Calu3 (cell line): ENCODE measurements around the gene CHORDC1. TPM values are rescaled to one million over a fixed set of nuclear protein-coding genes. Genes with fewer than 3 reads are reported as not detected.

Source experiments
- BruUV-seq: library from RNA; stranded (reverse); fragments of 400-500 nt; replicated peaks from 2 replicates; lab custom pipeline; 2021; lab: Mats Ljungman, UMichigan
- CTCF ChIA-PET: fragments of 300-600 bp; sonication (Branson Sonifier 250); formaldehyde crosslinking; loops from one replicate; lab custom pipeline; 2022; ENCODE audit warnings: antibody characterized with exemption; lab: Charles Lee
- DNase-seq: peaks from one replicate; pipeline ENCODE4 v3.0.0; 2022
- H3K27ac Mint-ChIP-seq: one replicate; pipeline ENCODE4 v1.8.0; 2022; ENCODE audit warnings: mixed read lengths; ENCODE audit not compliant: unreplicated experiment
- H3K27me3 Mint-ChIP-seq: one replicate; pipeline ENCODE4 v1.8.0; 2022; ENCODE audit warnings: mixed read lengths; ENCODE audit not compliant: unreplicated experiment
- H3K36me3 Mint-ChIP-seq: one replicate; pipeline ENCODE4 v1.8.0; 2022; ENCODE audit warnings: mild to moderate bottlenecking, moderate library complexity, mixed read lengths; ENCODE audit not compliant: insufficient read depth, unreplicated experiment
- H3K4me1 Mint-ChIP-seq: one replicate; pipeline ENCODE4 v1.8.0; 2022; ENCODE audit warnings: mild to moderate bottlenecking, low read depth, mixed read lengths; ENCODE audit not compliant: unreplicated experiment
- H3K4me3 Mint-ChIP-seq: one replicate; pipeline ENCODE4 v1.8.0; 2022; ENCODE audit warnings: mild to moderate bottlenecking, low read depth, moderate library complexity, mixed read lengths; ENCODE audit not compliant: unreplicated experiment
- H3K9me3 Mint-ChIP-seq: one replicate; pipeline ENCODE4 v1.8.0; 2022; ENCODE audit warnings: low read depth, mixed read lengths; ENCODE audit not compliant: unreplicated experiment
- intact Hi-C: fragments of 100-400 bp; cut with micrococcal nuclease; formaldehyde crosslinking; loops from one replicate; pipeline ENCODE4 v1.10.0; 2022; ENCODE audit not compliant: unreplicated experiment
- total RNA-seq: library from RNA; stranded (reverse); gene quantifications from 2 replicates; pipeline ENCODE4 v1.2.3, GENCODE V29; 2022
- TF ChIP-seq, protein P1 (sequence below): fragments of 200-600 bp; IDR thresholded peaks from one replicate; pipeline ENCODE4 v1.8.0; 2022; ENCODE audit warnings: antibody characterized with exemption; ENCODE audit not compliant: unreplicated experiment

Gene CHORDC1
- total RNA-seq, 1 experiment from 2014 or later = 78.9 TPM

DNA sequence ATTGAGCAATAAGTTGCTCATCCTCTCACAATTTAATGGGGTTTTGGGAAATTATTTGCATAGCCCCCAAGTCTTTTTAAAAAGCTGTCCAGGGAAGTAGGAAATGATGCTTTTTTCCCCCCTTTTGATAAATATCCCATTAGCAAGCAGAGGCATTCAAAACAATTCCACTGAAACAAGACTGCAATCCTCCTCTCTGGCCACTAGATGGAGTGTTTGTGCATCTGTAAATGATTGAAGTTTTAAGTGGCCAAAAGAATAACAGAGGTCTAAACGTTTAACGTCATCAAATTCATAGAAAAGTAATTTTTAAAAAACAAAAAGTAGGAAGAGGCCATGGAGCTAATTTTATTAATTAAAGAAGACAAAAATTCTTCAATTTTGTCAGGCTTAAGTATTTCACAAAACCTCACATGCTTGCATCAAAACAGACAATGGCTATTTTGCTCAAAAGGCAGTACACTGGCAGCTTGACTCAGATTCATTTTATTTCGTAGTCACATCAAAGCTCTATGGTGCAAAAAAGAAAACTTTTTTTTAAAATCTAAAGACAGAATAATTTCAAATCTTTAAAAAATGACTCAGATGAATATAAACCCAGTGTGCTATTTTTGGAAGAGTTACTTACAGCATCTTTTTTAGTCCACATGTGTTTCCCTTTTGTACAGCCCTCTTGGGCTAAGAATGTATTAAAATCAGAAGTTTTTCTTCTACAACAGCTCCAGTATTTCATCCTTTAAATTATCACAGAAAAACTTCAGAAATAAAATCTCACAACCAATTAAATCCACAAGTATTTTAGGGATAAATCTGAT, 17.8 kb downstream of the CHORDC1 start:
- no peaks in the 10 kb centered on the region for H3K4me1 Mint-ChIP-seq
- no peak overlapping the region for H3K4me3 Mint-ChIP-seq
- CTCF ChIA-PET = no interaction called here
- H3K36me3 Mint-ChIP-seq = peaks cover 27% of the 10 kb centered on the region
- no peaks in the 10 kb centered on the region for H3K27me3 Mint-ChIP-seq
- no TSS peak for BruUV-seq
- TF ChIP-seq, protein P1, sequence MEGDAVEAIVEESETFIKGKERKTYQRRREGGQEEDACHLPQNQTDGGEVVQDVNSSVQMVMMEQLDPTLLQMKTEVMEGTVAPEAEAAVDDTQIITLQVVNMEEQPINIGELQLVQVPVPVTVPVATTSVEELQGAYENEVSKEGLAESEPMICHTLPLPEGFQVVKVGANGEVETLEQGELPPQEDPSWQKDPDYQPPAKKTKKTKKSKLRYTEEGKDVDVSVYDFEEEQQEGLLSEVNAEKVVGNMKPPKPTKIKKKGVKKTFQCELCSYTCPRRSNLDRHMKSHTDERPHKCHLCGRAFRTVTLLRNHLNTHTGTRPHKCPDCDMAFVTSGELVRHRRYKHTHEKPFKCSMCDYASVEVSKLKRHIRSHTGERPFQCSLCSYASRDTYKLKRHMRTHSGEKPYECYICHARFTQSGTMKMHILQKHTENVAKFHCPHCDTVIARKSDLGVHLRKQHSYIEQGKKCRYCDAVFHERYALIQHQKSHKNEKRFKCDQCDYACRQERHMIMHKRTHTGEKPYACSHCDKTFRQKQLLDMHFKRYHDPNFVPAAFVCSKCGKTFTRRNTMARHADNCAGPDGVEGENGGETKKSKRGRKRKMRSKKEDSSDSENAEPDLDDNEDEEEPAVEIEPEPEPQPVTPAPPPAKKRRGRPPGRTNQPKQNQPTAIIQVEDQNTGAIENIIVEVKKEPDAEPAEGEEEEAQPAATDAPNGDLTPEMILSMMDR = peak; percentile 43
- intact Hi-C loops = no loop called here
- H3K27ac Mint-ChIP-seq = no peak overlapping the region
- DNase-seq = no peak
- no peaks in the 10 kb centered on the region for H3K9me3 Mint-ChIP-seq

- no TSS peak for BruUV-seq
- intact Hi-C loops = no loop called here
- no peak overlapping the region for H3K27ac Mint-ChIP-seq
- H3K4me3 Mint-ChIP-seq = no peak overlapping the region
- peaks cover 27% of the 10 kb centered on the region for H3K36me3 Mint-ChIP-seq
- TF ChIP-seq, protein P1 = no peak
- H3K27me3 Mint-ChIP-seq = no peaks in the 10 kb centered on the region
- DNase-seq = no peak
- H3K9me3 Mint-ChIP-seq = no peaks in the 10 kb centered on the region
- CTCF ChIA-PET = no interaction called here
- H3K4me1 Mint-ChIP-seq = no peaks in the 10 kb centered on the region
Measured at GRCh38 chr11:90204407-90204806, 18.4 kb downstream of the CHORDC1 start.

GRCh38 chr11:90202342-90202741, 20.5 kb downstream of the CHORDC1 start:
- TF ChIP-seq, protein P1 = no peak
- H3K9me3 Mint-ChIP-seq = no peaks in the 10 kb centered on the region
- CTCF ChIA-PET = no interaction called here
- H3K27ac Mint-ChIP-seq = no peak overlapping the region
- H3K36me3 Mint-ChIP-seq = peaks cover 27% of the 10 kb centered on the region
- BruUV-seq = no TSS peak
- no peak for DNase-seq
- intact Hi-C loops = no loop called here
- no peaks in the 10 kb centered on the region for H3K4me1 Mint-ChIP-seq
- no peak overlapping the region for H3K4me3 Mint-ChIP-seq
- H3K27me3 Mint-ChIP-seq = no peaks in the 10 kb centered on the region

DNA sequence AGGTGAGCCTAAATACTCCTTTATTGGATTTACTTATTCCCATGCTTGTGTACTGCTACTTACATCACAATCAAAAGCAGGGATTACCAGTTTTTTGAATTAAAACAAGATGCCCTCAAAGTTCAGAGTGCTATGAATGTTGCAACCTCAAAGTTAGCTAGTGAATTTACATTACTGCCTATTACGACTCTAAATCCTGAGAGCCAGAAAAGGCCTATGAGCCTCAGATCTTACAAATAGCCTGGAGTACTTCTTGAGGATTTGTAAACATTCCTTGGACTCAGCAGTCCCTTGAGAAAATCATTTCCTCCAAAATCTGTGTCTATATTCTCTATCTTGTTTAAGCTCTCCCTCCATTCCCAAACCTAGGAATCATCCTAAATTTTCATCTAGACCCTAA, 25.5 kb downstream of the CHORDC1 start:
- peak overlapping the region; percentile 41 for H3K27ac Mint-ChIP-seq
- H3K4me1 Mint-ChIP-seq = no peaks in the 10 kb centered on the region
- BruUV-seq = no TSS peak
- CTCF ChIA-PET = no interaction called here
- TF ChIP-seq, protein P1 = no peak
- intact Hi-C loops = no loop called here
- H3K36me3 Mint-ChIP-seq = peaks cover 8% of the 10 kb centered on the region
- no peak for DNase-seq
- no peaks in the 10 kb centered on the region for H3K27me3 Mint-ChIP-seq
- H3K9me3 Mint-ChIP-seq = no peaks in the 10 kb centered on the region
- no peak overlapping the region for H3K4me3 Mint-ChIP-seq
